Neural cell (in vitro differentiated cells): ENCODE data around the gene KMT2E. TPM values are rescaled to one million over a fixed set of nuclear protein-coding genes. Genes with fewer than 3 reads are reported as not detected.

Source experiments
- H2AFZ ChIP-seq: fragments of 200-600, 300-800 bp; sonication (generic), shearing (Covaris generic); 2 replicates; pipeline ENCODE4 v1.6.0; 2014; ENCODE audit warnings: low read depth, mild to moderate bottlenecking, antibody characterized with exemption, low read length, moderate library complexity
- H3F3A ChIP-seq: fragments of 200-600 bp; shearing (Covaris generic); 2 replicates; pipeline ENCODE4 v1.6.1; 2016; ENCODE audit warnings: mild to moderate bottlenecking, moderate library complexity, mixed read lengths, antibody characterized with exemption, low read length; ENCODE audit not compliant: insufficient read depth, poor library complexity, severe bottlenecking
- H3K27ac ChIP-seq: fragments of 200-600, 300-800 bp; sonication (generic), shearing (Covaris generic); 2 replicates; pipeline ENCODE4 v1.5.1; 2014; ENCODE audit warnings: mild to moderate bottlenecking, low read length, moderate library complexity
- H3K27me3 ChIP-seq: fragments of 300-800, 200-600 bp; sonication (generic), shearing (Covaris generic); 2 replicates; pipeline ENCODE4 v1.6.0; 2014; ENCODE audit warnings: mild to moderate bottlenecking, low read depth, low read length, moderate library complexity; ENCODE audit not compliant: insufficient read depth
- H3K36me3 ChIP-seq: fragments of 300-800, 200-600 bp; sonication (generic), shearing (Covaris generic); 2 replicates; pipeline ENCODE4 v1.5.1; 2014; ENCODE audit warnings: mild to moderate bottlenecking, antibody characterized with exemption, low read length, moderate library complexity; ENCODE audit not compliant: insufficient read depth
- H3K4me2 ChIP-seq: fragments of 300-800, 200-600 bp; sonication (generic), shearing (Covaris generic); 2 replicates; pipeline ENCODE4 v1.6.0; 2014; ENCODE audit warnings: mild to moderate bottlenecking, low read length
- H3K4me3 ChIP-seq: fragments of 300-800, 200-600 bp; sonication (generic), shearing (Covaris generic); 2 replicates; pipeline ENCODE4 v1.5.1; 2014; ENCODE audit warnings: mild to moderate bottlenecking, low read length, moderate library complexity
- H3K79me2 ChIP-seq: fragments of 200-600 bp; shearing (Covaris generic); replicated peaks from 2 replicates; pipeline ENCODE4 v1.6.0; 2014; ENCODE audit warnings: mild to moderate bottlenecking, low read length, moderate library complexity; ENCODE audit not compliant: insufficient read depth
- H3K9ac ChIP-seq: fragments of 300-800, 200-600 bp; sonication (generic), shearing (Covaris generic); 2 replicates; pipeline ENCODE4 v1.6.1; 2016; ENCODE audit warnings: mild to moderate bottlenecking, low read length, mixed read lengths
- H3K9me2 ChIP-seq: fragments of 200-600 bp; shearing (Covaris generic); 2 replicates; pipeline ENCODE4 v1.6.1; 2016; ENCODE audit warnings: mild to moderate bottlenecking, low read length, mixed read lengths; ENCODE audit not compliant: insufficient read depth
- H3K9me3 ChIP-seq: fragments of 200-600, 300-800 bp; sonication (generic), shearing (Covaris generic); 2 replicates; pipeline ENCODE4 v1.6.1; 2016; ENCODE audit warnings: mild to moderate bottlenecking, mixed run types, low read length, moderate library complexity, mixed read lengths
- H4K20me1 ChIP-seq: fragments of 200-600 bp; shearing (Covaris generic); 2 replicates; pipeline ENCODE4 v1.6.1; 2016; ENCODE audit warnings: mild to moderate bottlenecking, mixed run types; ENCODE audit not compliant: insufficient read depth
- CTCF ChIP-seq: fragments of 450-650 bp; IDR thresholded peaks from 2 replicates; pipeline ENCODE4 v1.5.1; 2014; ENCODE audit warnings: antibody characterized with exemption, mild to moderate bottlenecking, moderate library complexity; ENCODE audit not compliant: poor library complexity, severe bottlenecking
- EP300 ChIP-seq: fragments of 450-650 bp; conservative IDR thresholded peaks from 2 replicates; pipeline ENCODE4 v1.6.1; 2014; ENCODE audit warnings: antibody characterized with exemption, mild to moderate bottlenecking, moderate library complexity; ENCODE audit not compliant: poor library complexity, severe bottlenecking
- EZH2 ChIP-seq: fragments of 200-600, 300-800 bp; shearing (Covaris generic), sonication (generic); IDR thresholded peaks from 2 replicates; pipeline ENCODE4 v1.6.1; 2014; ENCODE audit warnings: antibody characterized with exemption, low read length, borderline replicate concordance, mild to moderate bottlenecking; ENCODE audit not compliant: insufficient read depth, poor library complexity, severe bottlenecking
- MXI1 ChIP-seq: fragments of 450-650 bp; conservative IDR thresholded peaks from 2 replicates; pipeline ENCODE4 v1.6.1; 2014; ENCODE audit warnings: antibody characterized with exemption, mild to moderate bottlenecking; ENCODE audit not compliant: poor library complexity, severe bottlenecking
- POLR2AphosphoS5 ChIP-seq: IDR thresholded peaks from 2 replicates; pipeline ENCODE4 v1.6.1; 2012
- RAD21 ChIP-seq: fragments of 450-650 bp; conservative IDR thresholded peaks from 2 replicates; pipeline ENCODE4 v1.6.1; 2014; ENCODE audit warnings: antibody characterized with exemption, mild to moderate bottlenecking, moderate library complexity
- SMC3 ChIP-seq: fragments of 450-650 bp; conservative IDR thresholded peaks from 2 replicates; pipeline ENCODE4 v1.6.1; 2014; ENCODE audit warnings: antibody characterized with exemption, mild to moderate bottlenecking, moderate library complexity; ENCODE audit not compliant: poor library complexity
- TAF1 ChIP-seq: IDR thresholded peaks from 2 replicates; pipeline ENCODE4 v1.6.1; 2012; ENCODE audit warnings: low read depth
- polyA plus RNA-seq: library from polyadenylated mRNA; depleted of rRNA; stranded (reverse); fragments of >200 nt; gene quantifications from 2 replicates; pipeline ENCODE4 v1.2.3, GENCODE V29; 2014
- TF ChIP-seq, protein P1 (sequence below): IDR thresholded peaks from 2 replicates; pipeline ENCODE4 v1.6.1; 2012; ENCODE audit warnings: borderline replicate concordance

KMT2E gene
- polyA plus RNA-seq, 1 donor from 2014 or later, result 78.4 TPM

DNA sequence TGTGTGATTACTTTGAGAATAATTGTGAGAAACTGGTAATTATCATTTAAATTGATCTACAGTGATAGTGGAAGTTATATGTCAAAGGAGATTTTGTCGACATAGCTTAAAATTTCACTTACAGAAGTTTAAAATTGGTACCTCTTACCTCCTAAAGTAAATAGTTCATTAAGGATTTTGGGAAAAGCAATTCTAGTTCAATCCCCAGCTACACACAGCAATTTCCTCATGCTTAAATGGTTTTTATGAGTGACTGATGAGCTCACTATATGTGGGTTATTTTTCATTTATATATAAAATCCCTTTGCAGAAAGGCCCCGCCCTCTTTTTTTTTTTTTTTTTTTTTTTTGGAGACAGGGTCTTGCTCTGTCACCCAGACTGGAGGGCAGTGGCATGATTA is 12.7 kb downstream of the KMT2E start:
- no peaks in the 10 kb centered on the region for H3K27me3 ChIP-seq
- peaks cover 72% of the 10 kb centered on the region for H4K20me1 ChIP-seq
- H3K36me3 ChIP-seq, result no peaks in the 10 kb centered on the region
- H3K4me3 ChIP-seq, result no peak overlapping the region
- no peaks in the 10 kb centered on the region for H3K9me2 ChIP-seq
- TF ChIP-seq, protein P1, sequence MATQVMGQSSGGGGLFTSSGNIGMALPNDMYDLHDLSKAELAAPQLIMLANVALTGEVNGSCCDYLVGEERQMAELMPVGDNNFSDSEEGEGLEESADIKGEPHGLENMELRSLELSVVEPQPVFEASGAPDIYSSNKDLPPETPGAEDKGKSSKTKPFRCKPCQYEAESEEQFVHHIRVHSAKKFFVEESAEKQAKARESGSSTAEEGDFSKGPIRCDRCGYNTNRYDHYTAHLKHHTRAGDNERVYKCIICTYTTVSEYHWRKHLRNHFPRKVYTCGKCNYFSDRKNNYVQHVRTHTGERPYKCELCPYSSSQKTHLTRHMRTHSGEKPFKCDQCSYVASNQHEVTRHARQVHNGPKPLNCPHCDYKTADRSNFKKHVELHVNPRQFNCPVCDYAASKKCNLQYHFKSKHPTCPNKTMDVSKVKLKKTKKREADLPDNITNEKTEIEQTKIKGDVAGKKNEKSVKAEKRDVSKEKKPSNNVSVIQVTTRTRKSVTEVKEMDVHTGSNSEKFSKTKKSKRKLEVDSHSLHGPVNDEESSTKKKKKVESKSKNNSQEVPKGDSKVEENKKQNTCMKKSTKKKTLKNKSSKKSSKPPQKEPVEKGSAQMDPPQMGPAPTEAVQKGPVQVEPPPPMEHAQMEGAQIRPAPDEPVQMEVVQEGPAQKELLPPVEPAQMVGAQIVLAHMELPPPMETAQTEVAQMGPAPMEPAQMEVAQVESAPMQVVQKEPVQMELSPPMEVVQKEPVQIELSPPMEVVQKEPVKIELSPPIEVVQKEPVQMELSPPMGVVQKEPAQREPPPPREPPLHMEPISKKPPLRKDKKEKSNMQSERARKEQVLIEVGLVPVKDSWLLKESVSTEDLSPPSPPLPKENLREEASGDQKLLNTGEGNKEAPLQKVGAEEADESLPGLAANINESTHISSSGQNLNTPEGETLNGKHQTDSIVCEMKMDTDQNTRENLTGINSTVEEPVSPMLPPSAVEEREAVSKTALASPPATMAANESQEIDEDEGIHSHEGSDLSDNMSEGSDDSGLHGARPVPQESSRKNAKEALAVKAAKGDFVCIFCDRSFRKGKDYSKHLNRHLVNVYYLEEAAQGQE, result no peak
- TF ChIP-seq POLR2AphosphoS5 (no peak), EZH2 (no peak), TAF1 (no peak), SMC3 (no peak), RAD21 (no peak), EP300 (no peak), CTCF (no peak), MXI1 (no peak)
- no peaks in the 10 kb centered on the region for H3K9me3 ChIP-seq
- no peak overlapping the region for H3K9ac ChIP-seq
- H3K79me2 ChIP-seq, result peaks cover 100% of the 10 kb centered on the region
- H3F3A ChIP-seq, result no peaks in the 10 kb centered on the region
- H3K27ac ChIP-seq, result no peak overlapping the region
- H3K4me2 ChIP-seq, result no peak overlapping the region
- no peak overlapping the region for H2AFZ ChIP-seq

GRCh38 chr7:105027176-105027853 is 13.3 kb downstream of the KMT2E start:
- Histone ChIP-seq H3K27ac (no peak overlapping the region), H3K9me3 (no peaks in the 10 kb centered on the region), H3F3A (no peaks in the 10 kb centered on the region), H2AFZ (no peak overlapping the region), H4K20me1 (peaks cover 67% of the 10 kb centered on the region), H3K4me2 (no peak overlapping the region), H3K27me3 (no peaks in the 10 kb centered on the region), H3K79me2 (peaks cover 100% of the 10 kb centered on the region), H3K4me3 (no peak overlapping the region), H3K9me2 (no peaks in the 10 kb centered on the region), H3K9ac (no peak overlapping the region), H3K36me3 (no peaks in the 10 kb centered on the region)
- TF ChIP-seq EP300 (no peak), TAF1 (no peak), MXI1 (no peak), SMC3 (no peak), POLR2AphosphoS5 (no peak)
- TF ChIP-seq, protein P1, result no peak
